ENCODE data around the gene MAML3. TPM values are rescaled to one million over a fixed set of nuclear protein-coding genes. Genes with fewer than 3 reads are reported as not detected.

MAML3 gene
- total RNA-seq, 1 experiment from 2014 or later = 0.06 TPM

DNA sequence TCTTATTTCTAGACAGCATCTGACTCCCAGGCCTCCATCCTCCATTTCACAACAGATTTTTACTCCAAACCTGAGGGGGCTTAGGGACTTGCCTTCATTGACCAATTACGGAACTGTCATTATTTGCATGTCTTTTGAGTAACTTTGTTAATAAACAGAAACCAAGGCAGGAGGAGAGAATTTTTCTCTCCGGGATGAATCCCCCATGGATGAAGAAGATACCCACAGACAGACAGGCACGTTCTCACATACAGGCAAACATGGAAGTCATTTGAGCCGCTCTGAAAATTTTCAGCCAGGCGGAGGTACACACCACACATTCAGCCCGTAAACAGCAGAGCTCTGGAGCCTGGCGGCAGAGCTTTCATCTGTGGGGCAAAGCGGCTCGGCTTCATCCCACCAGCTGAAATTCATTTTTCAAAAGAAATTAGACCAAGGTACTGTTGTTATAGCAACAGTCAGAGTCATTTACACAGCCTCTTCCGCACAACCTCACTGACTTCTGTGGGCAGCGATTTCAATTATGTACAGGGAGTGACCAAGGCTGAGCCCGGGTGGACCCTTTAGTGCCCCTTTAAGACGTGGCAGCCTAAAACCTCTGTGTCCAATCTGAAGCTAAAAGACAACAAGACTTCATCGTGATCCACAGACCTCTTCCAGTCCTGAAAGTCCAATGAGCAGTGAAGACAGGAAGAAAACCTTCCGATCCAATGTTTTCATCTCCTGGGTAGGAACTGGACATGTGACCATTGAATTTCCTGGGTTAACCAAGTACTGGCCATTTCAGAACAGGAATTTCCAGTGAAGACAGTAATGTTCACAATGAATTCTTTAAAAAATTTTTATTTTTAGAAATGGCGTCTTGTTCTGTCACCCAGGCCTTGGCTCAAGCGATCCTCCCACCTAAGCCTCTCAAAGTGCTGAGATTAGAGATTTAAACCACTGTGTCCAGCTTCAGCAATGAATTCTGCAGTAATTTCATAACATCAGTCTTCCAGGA is 251.4 kb downstream of the MAML3 start:
- no peak for DNase-seq (ENCODE audit: low read depth)

DNA sequence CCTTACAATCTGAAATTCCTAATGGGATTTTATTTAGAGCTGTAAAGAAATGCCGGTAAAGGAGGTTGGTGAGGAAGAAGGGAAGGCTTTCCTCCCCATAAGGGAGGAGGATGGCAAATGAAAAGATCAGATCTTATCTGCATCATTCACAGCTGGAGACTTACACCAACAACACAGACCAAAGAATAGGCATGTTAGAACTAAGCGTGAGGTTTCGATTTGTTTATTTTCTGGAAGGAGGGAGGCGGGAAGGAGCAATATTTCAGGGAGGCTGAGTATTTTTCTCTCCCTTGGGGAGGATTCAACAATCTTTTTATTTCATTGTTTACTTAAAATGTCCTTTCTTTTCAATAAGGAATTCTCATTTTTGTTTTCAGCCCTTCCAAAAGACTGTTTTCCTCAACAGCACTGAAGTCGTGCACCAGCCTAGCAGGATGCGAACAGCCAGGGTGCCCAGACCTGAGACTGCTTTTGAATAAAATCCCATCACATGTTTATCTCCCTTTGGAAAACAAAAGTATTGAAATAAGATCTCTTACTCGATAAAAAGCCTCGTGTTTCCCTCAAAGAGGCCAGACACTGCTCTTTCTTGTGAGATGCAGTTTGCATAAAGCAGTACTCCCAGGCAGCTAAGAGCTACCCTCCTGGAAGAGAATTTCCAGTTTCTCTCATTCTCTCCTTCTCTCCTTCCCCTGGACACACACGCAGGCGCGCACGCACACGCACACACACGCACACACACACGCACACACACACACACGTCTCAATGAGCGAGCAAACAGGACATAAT is 252.3 kb downstream of the MAML3 start:
- peak; percentile 14 for DNase-seq (ENCODE audit: low read depth)

DNA sequence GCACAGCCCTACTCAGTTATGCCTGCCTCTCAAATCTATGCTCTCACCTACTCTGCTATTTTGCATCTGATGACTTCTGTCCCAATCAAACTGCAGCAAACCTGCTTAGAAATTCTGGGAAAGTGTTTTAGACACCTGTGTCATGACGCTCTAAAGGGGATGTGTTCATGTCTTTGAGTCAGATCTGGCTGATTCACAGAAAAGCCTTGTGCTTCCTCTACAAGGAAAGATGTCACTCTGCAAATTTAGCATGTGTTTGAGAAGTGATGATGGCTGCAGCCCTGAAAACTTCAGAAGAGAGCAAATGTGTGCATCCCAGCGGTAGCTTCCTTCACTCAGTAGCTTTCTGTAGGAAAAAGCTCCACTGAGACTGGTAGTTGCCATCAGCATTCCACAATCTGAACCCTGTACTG is 253.0 kb downstream of the MAML3 start:
- no peak for DNase-seq (ENCODE audit: low read depth)

DNA sequence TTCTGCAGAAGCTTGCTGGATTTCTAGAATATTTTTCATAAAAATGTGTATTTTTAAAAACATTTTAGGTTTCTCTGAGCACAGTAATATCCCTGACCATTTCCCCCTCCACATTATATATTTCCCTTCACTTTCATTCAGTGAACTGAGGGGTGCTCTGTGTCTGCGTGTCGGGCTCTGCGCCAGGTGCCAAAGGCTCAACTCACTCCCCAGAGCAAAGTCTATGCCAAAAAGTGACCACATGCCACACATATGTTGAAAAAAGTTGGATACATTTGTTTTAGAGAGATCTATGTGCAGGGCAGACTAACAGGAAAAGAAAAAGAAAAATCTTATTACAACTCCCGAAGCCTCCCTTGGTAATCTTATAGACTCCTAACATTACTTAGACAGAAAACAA is 254.6 kb downstream of the MAML3 start:
- DNase-seq (ENCODE audit: low read depth) = no peak

DNA sequence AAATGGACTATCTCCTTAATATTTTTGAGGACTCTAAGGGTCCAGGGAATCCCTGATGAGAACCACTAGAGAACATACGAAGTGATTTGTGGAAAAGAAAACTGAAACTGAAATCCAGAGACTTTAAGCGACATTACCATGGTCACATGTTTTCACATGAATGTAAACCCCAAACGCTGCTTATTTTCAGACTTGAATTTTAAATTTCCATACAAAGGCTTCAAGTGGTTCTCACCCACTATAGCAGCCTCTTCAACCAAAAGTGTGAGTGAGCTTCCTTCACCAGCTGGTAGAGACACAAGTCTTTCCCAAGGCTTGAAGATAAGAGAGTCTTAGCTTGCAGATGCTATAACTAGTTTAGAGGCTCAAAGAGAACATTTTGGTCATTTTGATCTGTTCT is 255.7 kb downstream of the MAML3 start:
- DNase-seq (ENCODE audit: low read depth) = no peak

DNA sequence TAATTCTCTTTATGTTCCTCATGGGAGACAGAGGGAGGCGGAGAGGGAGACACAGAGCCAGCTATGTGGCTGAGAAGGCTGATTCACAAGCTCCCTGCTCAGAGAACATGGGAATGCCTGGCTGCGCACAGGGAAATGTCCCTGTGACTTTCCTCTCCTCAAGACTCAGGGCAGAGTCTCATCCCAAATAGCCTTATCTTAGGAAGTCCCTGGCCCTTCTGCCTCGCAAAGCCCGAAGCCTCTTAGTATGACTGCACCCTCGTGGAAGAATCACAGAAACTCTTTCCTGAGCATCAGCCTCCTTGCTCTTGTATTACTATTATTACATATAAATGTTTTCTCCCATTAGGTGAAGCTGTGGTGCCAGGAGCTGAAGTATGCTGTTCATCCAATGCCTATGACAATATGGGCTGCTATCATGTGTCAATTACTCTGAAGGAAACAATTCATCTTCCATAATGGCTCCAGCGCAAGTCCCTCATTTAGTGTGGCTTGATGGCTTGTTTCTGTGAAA is 257.8 kb downstream of the MAML3 start:
- DNase-seq (ENCODE audit: low read depth) = no peak

DNA sequence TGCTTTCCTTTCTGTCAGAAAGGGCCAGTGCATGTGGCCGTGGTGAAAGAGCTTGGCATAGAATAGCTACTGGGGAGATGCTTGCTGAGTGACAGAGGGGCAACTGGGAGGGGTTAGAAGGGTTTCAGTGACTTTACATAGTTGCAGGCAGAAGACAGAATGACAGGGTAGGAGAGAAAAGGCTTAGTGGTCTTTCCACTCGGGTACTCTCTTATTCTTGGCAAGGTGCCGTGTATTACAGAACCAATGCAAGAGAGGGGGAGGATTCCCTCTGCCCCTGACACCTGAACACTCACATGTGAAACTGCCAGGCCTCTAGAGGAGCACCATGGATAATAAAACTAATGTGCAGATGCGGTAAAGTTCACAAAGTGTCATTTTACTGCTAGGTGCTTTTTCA is 260.2 kb downstream of the MAML3 start:
- no peak for DNase-seq (ENCODE audit: low read depth)

DNA sequence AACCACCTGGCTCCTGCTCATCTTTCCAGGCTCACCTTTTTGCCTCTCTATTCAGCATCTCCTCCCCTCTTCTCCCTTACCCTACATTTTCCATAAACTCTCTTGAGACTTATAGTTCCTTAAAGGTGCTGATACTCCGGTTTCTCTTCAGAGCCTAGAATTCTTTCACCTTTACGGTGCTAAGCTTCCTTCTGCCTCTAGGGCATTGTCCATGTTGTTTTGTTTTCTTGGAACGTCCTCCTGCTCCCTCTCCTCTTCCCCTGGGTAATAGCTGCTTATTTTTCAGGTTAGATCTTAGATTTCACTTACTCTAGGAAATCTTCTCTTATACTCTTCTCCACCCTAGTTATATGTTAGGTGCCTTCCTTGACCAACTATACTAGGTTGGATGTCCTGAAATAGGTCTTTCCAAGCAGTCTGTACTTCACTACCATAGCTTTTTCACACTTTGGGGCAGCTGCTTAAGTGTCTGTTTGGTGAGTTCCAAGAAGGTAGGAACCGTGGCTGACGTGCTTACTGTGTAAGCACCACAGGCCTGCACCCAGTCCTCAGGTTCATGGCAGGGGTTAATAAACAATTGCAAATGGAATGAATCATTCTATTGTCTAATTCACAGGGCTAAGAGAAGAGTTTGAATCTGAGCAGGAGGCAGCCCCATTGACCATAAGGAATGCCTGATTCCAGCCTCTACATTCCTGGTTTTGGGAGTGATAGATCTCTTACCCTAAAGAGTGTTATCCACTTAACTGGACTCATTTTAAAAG is 260.8 kb downstream of the MAML3 start:
- no peak for DNase-seq (ENCODE audit: low read depth)

DNA sequence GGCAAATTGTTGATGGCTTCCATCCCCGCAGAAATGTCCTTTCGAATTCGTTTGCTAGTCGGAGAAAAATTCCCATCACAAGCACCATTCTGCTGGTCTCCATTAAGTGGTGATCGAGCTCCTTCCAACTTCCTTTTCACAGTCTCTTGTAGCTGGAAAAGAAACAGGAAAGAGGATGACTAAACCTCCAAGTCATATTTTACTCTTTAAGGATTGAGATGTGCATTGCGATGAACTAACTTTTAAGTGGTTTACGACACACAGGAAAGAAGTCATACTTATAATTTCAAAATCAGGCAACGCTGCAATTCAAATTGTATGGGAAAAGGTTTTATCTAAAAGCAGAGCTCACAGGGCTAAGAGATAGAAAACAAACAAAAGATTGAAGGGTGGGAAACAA is 263.2 kb downstream of the MAML3 start:
- no peak for DNase-seq (ENCODE audit: low read depth)

DNA sequence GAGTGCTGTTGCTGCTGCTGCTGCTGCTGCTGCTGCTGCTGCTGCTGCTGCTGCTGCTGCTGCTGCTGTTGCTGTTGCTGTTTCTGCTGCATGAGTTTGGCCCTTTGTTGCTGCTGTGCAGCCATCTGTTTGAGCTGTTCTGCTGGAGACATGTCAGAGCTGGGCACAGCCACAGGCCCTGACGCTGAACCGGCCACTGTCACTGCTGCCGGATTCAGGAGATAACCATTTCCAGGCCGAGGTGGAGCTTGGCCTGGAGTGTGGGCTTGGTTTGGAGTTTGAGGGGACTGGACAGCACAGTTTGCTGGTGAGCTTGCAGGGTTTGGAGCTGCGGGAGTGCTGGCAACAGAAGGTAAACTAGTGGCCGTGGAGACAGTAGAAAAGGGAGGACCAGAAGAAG is 264.1 kb downstream of the MAML3 start:
- no peak for DNase-seq (ENCODE audit: low read depth)

DNA sequence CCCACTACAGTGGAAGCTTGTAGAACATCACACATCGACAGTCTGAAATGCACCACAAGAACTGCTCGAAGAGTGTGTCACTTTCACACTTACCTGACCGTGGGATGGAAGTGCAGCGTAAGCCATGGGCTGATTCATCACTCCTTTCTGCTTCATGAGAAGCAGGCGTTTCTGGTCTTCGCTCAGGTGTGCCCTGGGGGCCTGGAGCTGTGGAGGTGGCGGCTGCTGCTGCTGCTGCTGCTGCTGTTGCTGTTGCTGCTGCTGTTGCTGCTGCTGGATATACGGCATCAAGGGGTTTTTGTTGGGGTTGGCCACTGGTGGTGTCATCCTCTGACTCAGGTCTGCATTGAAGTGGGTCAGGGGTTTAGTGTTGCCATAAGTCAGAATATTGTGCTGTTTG is 264.7 kb downstream of the MAML3 start:
- no peak for DNase-seq (ENCODE audit: low read depth)

DNA sequence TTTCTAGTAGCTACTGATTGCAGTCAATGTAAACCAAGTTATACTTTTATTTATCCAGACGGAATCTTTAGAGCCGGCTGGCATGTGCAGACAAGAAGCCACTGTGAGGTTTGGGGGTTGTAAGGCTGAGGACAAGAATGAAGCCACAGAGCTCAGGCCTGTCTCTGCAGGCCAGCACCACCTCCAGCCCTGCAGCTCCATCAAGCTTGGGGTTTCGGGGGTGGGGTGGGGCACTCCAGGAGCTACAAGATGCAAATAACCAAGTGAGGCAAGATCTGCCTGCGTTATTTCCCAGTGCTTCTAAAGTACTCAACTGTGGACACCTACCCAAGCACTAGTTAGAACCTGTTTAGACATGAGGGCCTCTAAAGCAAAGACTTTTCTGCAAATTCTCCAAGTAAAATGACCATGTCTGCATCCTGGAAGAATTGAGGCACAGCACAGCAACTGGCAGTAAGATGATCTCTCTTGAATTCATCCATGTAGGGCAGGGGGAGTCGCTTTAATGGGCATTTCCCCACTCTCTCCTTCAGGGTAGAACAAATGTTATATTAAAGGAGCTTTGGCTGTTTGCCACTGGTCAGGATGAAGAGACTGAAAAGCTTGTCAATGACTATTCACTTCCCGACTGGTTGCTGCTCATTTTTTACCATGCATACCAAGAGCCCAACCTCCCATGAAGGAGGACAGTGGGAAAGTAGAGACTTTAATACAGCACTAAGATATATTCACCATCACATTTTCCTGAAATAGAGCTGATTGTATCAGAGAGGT is 265.8 kb downstream of the MAML3 start:
- no peak for DNase-seq (ENCODE audit: low read depth)

DNA sequence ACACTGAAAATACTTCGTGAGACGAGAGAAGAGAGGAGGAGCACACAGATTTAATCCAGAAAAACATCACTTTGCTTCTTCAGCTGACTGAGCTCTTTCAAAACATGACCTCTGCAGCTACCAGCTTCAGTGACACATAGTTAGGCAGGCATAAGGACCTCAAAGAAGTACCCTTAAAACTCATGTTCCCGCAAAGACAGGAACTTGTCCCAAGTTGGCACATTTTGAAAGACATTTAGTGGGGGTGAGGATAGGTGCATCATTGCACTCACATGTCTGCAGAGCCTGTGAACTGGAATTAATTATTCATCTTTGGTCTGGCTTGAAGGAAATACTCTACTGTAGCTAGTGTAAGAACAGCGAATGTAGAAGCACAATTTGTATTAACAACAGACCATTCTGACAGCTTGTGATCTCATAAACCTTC is 266.6 kb downstream of the MAML3 start:
- DNase-seq (ENCODE audit: low read depth) = peak; percentile 27

DNA sequence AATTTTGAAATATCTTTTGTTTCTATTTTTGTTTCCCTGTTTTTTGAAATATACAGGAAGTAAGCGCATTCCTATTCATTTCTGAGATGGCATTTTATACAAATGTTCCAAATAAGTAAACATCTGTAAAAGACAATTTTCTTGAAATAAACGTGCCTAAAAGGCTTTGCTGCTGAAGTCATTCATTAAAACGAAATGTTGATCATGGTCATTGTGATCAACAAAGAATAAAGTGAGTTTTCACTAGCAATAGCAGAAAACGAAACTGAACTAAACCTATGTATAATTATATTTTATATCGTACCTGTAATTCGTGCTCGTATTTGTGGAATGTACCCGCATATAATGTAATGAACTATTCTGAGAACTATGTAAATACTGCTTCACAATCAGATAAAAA is 267.2 kb downstream of the MAML3 start:
- no peak for DNase-seq (ENCODE audit: low read depth)

DNA sequence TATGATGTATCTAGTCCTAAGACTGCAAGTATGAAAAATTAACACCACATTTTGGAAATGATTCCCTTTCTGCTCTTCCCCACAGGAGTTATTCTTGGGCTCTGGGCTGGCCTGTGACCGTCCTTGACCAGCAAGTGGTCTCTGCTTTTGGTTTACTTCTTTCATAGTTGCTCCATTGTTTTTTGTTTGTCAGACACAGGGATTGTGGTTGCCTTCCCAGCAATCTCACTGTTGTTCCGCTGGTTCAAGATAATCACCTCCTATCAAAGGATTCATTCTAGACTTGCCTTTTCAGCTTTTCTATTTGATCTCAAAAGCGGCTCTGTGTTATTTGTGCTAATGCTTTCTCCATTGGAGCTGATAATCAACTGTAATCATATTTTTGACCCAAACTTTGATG is 269.5 kb downstream of the MAML3 start:
- DNase-seq (ENCODE audit: low read depth) = no peak

DNA sequence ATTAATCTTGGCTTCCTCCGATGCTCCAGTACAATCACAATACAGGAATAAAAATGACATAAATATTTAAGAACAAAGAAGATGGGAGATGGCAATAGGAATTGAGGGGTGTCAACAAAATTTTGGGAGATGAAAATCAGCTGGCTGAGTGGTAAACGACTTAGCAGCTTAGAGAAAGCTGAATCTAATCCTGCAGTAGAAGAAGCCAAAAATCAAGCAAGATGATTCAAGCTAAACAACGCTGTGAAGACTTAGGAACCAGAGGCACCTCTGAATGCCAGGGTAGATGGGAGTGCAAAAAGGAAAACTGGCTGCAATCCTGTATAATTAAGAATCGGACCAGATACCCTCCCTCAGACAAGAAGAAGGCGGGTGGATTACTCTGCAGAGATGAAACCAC is 273.1 kb downstream of the MAML3 start:
- no peak for DNase-seq (ENCODE audit: low read depth)

DNA sequence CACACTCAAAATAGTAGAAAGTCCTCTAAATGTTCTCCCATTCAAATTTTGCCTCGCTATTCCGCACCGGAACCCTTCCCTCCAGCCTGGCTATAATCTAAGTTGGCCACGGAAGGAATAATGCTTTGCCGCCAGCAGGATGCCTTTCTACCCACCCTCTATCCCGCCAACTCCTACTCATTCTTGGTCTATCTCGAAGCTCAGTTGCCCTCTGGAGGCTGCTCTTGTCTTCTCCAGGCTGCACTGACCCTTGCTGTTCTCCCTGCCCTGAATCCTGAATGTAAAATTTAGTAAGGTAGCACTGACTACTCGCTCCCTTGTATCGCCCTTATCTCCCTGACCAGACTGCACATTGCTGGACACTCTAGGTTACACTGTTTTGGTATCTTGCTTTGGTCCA is 275.9 kb downstream of the MAML3 start:
- DNase-seq (ENCODE audit: low read depth) = no peak

DNA sequence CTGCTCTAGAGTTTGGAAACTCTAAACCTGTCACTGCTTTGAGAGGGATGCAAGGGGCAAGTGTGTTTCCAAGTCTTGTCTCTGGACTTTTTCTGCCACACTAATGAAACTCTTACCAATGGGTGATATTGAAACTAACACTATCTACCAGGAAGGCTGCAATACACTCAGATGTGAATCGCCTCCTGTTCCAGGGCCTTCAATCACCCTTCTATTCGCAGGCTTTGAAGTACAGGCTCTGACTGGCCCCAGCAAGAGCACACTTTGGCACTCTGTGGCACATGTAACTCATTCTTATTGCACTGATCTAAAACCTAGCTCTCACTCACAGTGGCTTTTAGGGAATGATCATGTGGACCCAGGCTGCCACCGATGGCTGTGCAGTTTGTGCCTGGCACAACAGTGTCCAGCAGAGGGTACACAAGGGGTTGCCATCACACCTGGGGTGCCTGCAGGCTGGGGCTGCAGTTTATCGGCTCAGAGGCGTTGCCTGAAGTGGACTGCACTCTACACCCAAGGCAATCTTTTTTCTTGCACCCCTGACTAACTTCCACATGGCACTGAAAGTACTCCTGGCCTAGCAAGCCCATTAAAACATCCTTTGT is 277.5 kb downstream of the MAML3 start:
- no peak for DNase-seq (ENCODE audit: low read depth)

DNA sequence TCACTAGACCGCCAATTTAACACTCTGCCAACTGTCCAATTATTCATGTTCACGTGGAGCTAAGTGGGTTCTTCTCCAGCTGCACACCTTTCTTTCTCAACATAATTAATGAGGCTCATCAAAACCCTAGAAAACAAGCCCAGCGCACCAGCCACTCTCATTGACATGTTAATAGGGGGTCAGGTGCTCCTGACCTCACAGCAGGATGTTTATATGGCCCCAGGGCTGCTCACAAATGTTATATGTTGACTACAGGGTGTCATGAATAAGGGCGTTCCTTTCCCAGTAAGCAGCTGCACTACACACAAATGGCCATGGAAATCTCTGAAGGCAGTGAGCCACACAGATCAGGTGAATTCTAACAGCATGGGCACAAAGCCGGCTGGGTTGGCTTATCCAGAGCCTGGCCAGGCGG is 278.6 kb downstream of the MAML3 start:
- DNase-seq (ENCODE audit: low read depth) = no peak

DNA sequence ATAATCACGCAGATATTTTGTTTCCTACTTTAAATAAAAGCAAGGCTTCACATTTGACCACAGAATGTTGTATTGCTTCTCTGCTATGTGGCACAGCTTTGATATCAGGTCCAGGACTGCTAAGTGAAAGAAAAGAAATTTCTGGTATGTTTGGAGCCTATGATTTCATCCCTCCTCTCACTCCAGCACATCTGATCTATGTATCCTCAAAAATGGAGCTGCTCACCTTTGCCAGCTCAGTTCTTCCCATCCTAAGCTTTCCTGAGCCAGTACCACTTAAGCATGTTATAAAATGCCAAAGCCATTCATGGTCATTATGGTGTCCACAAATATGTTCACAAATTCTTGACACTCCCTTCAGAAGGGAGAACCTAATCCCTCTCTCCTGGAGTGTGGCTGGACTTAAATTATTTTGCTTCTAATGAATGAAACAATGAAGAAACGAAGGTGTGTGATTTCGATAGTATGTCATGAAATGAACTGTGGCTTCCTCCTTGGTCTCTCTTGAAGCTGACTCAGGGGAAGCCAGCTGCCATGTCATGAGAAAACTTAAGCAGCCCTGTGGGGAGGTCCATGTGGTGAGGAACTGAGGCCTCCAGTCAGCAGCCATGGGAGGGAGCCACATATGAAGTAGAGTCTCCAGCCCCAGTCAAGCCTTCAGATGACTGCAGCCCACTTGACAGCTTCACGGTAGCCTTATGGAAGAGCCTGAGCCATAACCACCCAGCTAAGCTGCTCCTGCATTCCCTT is 280.7 kb downstream of the MAML3 start:
- DNase-seq (ENCODE audit: low read depth) = peak; percentile 12

Measured in LHCN-M2 (cell line).